ENCODE results near the gene TMUB1. TPM values are rescaled to one million over a fixed set of nuclear protein-coding genes. Genes with fewer than 3 reads are reported as not detected.

Gene TMUB1
- polyA plus RNA-seq, 4 donors, result 26.2 to 43.0 (median 27.9) TPM

- DNase-seq (ENCODE audit: low read depth in 4 of 4, low spot score in 3 of 4), result no peak
Measured at GRCh38 chr7:151086802-151087244, 3.5 kb upstream of the TMUB1 start.

DNA sequence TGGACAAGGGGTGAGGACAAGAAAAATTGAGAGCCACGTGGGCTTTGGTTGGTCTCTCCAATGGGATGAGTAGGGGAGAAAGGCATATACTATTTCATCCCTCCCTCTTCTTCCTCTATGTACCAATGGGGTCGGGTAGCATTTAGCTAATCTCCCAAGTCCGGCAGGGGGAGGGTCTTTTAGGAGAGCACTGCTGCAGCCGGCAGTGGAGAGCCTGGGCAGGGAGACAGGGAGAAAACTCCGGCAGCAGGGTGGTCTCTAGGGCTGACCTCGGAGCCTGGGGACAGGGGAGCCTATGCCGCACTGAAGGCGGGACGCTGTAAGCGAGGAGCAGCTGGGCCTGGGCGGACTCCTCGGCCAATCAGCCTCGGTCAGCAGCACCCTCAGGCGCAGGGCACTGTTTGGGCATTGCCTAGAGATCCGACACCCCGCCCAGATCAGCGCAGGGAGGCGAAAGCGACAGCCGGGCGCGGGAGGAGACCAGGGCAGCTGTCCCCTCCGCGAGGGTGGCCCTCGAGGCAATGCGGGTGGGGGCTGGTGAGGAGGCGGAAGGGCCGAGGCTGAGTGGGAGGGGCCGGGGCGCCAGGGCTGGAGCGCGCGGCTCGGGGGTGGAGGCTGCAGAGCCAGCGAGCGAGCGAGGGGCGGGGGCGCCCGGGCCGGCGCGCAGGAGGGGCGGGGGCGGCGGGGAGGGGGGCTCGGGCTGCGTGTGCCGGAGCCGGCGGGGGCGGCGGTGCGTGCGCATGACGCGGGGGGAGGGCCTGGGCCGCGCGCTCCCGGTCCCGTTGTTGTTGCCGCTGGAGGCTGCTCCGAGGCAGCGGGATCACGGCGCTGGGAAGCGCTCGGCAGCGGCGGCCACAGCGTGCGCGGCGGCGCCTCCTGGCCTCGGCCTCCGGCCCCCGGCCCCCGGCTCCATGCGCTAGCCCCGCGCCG, 2.7 kb upstream of the TMUB1 start, which contains the start of gene AGAP3:
AGAP3 (plus strand) TSS at position 785 of the 930 bp plus-strand sequence. CDS start 267 bp downstream, outside the sequence.
- DNase-seq (ENCODE audit: low read depth in 4 of 4, low spot score in 3 of 4), result peak in 1 of 4 donors; percentile 74

DNA sequence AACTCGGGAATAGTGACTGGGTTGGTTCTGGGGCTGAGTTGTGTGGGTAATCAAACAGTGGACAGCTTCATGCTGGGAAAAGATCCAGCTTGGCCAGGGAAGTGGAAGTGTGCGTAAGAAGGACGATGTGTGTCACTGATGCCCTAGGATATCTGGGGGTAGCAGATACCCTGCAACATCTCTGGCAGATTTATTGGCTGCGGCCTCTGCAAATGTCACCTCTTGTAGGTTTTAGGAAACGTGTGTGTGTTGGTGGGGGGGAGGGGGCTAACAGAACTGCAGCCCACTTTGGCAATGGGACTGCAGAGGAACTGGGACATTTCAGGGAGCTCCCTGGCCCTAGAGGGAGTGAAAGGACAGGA, 2.0 kb upstream of the TMUB1 start:
- DNase-seq (ENCODE audit: low read depth in 4 of 4, low spot score in 3 of 4), result no peak

- no peak for DNase-seq (ENCODE audit: low read depth in 4 of 4, low spot score in 3 of 4)
Measured at GRCh38 chr7:151083824-151084160, 499 bp upstream of the TMUB1 start.

DNA sequence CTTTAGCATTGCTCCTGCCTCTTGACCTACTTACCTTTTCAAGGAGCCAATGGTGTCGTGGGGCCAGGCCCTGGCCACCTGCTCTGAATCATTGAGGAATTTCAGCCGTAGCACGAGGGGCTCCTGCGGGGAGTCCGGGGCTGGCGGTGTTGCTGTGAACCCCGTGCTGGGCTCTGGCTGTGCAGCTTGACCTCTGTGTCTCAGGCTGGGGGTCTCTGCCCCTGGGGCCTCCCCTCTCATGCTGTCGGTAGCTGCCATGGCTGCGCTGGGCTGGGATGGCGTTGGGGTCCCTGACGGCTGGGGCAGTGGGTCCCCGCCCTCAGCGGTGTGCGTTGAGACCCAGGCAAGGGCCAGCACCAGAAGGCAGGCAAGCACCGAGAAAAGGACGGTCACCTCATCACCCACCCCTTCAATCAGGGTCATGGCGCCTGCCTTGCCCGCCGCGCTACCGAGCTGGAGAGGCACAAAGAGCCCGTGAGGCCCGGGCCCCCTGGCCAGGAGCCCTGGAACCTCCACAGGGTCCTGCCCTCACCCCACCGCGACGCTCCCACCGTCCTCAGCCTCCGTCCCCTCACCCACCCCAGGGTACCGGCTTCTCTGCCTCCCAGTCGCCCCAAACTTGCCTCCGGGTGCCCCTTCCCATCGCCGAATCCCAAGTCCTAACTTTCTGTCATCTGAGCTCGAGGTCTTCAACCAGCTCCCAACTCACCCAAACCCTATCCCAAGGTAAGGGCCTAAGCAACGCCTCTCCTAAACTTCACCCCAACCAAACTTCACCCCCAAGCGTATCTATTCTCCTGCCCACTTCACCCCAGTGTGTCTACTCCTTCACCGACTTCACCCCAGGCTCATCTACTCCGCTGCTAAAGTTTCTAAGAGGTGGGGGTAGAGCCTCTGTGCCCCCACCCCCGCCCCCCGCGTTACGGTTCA, 887 bp downstream of the TMUB1 start:
- no peak for DNase-seq (ENCODE audit: low read depth in 4 of 4, low spot score in 3 of 4)

- DNase-seq (ENCODE audit: low read depth in 4 of 4, low spot score in 3 of 4), result no peak
Measured at GRCh38 chr7:151081170-151082101, 1.9 kb downstream of the TMUB1 start.

- peak in 3 of 4 donors; percentile 83 to 86 (median 85) for DNase-seq (ENCODE audit: low read depth in 4 of 4, low spot score in 3 of 4)
Measured at GRCh38 chr7:151080522-151081169, 2.6 kb downstream of the TMUB1 start, which contains the start of gene FASTK. Gene FASTK, minus strand, starts transcription at chr7:151080809. Its CDS starts 43 bp downstream, at chr7:151080766.

- no peak for DNase-seq (ENCODE audit: low read depth in 4 of 4, low spot score in 3 of 4)
Measured at GRCh38 chr7:151080067-151080521, 3.2 kb downstream of the TMUB1 start.

DNA sequence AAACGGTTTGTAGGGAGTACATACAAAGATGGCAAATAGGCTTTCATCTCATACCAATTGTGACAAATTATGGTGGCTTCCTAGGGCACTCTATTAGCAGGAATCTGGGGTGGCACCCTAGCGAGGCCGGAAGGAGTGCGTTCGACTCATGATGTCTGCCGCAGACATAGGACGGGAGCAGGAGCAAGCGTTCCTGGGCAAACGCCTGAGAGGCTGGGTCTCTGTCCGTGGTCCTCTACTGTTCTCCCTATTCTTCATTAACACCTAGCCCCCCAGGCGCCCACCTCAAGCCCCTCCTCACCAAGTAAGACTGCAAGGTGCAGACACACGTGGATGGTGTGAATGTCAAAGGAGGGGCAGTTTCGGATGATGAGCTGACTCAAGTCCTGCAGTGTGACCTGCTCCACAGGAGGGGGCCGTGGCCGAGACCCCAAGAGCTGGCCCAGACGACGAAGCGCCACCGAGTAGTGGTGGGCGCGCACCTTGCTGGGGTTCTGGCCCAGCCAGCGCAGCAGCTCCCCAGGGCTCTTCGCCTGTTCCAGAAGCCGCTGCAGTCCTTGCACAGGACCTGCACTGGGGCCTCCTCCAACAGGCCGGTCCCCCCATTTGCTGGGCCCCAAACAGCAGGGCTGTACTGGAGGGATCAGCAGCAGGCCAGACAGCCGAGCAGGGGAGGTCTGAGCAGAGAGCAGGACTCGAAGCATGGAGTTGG, 3.9 kb downstream of the TMUB1 start:
- no peak for DNase-seq (ENCODE audit: low read depth in 4 of 4, low spot score in 3 of 4)

GRCh38 chr7:151078233-151079040, 4.9 kb downstream of the TMUB1 start:
- no peak for DNase-seq (ENCODE audit: low read depth in 4 of 4, low spot score in 3 of 4)

DNA sequence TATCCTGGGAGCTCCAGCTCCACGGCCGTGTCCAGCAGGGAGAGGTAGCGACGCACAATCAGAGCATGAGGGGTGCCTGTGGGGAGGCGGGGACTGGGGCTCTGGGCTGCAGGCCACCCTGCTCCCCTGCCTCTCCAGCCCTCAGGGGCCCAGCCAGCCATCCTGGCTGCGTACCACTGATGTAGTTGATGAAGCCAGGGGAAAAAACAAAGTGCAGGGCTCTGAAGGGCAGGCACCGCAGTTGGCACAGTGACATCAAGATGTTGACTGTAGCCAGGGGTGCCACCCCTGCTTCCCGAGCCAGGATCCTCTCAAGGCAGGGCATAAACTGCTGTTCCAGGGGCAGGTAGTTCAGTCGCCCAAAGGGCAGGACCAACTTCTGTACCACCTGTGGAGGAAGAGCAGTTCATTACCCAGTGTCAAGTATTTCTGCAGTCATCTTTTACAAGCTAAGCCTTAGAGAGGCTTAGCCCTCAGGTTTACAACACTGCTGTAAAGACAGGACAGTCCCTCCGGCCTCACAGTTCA, 5.5 kb downstream of the TMUB1 start:
- DNase-seq (ENCODE audit: low read depth in 4 of 4, low spot score in 3 of 4), result no peak

DNA sequence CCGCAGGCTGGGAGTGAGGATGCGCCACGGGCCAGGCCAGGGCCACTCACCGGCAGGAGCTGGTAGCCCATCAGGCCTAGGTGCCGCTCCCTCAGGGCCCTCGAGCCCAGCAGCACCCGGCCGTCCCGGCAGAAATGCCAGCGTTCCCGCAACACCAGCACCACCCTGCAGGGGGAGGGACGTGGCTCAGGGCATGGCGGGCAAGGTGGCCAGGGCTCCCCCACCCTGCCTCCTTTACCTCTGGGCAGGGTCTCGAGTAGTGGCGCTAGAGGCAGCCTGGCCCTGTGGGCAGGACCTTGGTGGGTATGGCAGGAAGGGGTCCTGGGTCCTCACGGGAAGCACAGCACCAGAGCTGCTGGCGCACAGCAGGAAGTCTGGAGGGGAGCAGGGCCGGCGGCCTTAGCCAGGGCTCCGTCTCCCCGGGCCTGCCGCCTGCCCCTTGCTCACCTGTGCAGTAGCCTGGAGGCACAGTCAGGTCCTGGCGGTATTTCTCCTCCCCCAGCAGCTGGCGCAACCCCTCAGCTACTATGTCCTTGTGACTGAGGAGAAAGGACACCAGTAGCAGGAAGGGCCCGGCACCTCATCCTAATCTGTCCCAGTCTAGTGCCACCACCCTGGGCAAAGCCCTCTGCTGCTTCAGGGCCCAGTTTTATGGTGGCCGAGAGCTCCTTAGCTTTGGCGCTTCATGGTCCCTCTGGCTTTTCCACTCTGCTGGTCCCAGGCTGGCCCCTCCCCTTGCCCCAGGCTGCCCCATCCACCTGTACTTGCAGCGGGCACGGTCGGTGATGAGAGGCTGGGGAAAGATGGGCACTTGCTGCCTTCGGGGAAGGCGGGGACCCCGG, 6.2 kb downstream of the TMUB1 start:
- no peak for DNase-seq (ENCODE audit: low read depth in 4 of 4, low spot score in 3 of 4)

DNA sequence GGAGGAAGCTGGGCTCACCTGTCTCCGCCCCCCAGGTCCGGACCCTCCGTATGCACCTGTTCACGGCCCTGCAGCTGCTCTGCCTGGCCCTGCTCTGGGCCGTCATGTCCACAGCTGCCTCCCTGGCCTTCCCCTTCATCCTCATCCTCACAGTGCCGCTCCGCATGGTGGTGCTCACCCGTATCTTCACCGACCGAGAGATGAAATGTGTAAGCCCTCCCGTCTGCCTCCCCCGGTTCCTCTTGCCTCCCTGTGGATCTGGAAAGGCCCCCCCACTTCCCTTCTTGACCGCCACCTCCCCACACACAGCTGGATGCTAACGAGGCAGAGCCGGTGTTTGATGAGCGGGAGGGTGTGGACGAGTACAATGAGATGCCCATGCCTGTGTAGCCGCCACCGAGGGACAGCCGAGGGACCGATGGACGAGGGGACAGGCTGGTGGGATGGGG, 7.3 kb downstream of the TMUB1 start:
- DNase-seq (ENCODE audit: low read depth in 4 of 4, low spot score in 3 of 4), result no peak

- no peak for DNase-seq (ENCODE audit: low read depth in 4 of 4, low spot score in 3 of 4)
Measured at GRCh38 chr7:151075662-151075971, 7.7 kb downstream of the TMUB1 start.

GRCh38 chr7:151074817-151075661, 8.3 kb downstream of the TMUB1 start:
- DNase-seq (ENCODE audit: low read depth in 4 of 4, low spot score in 3 of 4), result no peak

DNA sequence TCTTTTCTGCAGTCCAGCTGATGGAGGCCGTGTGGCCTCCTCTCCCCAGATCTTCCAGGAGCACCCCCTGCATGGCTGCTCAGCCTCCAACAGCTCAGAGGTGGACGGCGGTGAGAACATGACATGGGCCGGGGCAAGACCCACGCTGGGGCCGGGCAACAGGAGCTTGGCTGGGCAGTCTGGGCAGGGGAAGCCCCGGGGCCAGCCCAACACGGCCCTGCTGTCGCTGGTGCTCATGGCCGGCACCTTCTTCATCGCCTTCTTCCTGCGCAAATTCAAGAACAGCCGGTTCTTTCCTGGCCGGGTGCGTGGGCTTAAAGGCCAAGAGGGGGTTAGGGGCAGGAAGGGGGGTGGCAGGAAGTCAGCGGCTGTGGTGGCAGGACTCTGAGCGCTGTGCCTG, 9.3 kb downstream of the TMUB1 start:
- no peak for DNase-seq (ENCODE audit: low read depth in 4 of 4, low spot score in 3 of 4)

All from right renal pelvis (tissue), 4 donors.